ENCODE measurements around the gene PLCB4. TPM values are rescaled to one million over a fixed set of nuclear protein-coding genes. Genes with fewer than 3 reads are reported as not detected.
"Not testable (repeated sequence)": the region's sequence is repeated elsewhere in the genome, so short reads cannot be mapped to it uniquely, and the experiment has no call there.

PLCB4 gene
- total and polyA plus RNA-seq, 3 donors from 2014 or later, result 5.9 to 19.4 (median 15.5) TPM

DNA sequence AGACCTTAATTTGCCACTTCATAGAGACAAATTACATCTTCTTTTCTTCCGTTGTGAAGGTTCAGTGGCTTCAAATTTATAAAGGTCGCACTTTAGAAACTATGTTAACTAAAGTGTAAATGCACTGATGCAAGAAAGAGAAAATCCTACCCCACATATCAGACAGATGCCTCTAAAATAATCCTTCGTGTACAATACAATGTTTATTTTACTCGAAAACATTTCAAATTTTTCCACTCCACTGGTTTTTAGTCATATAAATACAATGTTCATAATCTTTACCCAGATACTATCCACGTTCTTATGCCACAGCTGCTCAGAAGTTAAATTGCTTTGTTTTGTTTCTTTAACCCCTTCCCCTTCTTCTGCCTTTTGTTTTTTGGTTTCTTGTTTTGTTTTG, 305.2 kb downstream of the PLCB4 start:
- Histone ChIP-seq H3K27ac (no peak overlapping the region), H3K36me3 (ENCODE audit: low read depth, missing control alignments) (no peaks in the 10 kb centered on the region), H3K4me1 (no peaks in the 10 kb centered on the region), H3K27me3 (no peaks in the 10 kb centered on the region), H3K9me3 (no peaks in the 10 kb centered on the region), H3K4me3 (no peak overlapping the region)
- DNase-seq, result no peak
- WGBS, 2 donors, result 54 to 73% methylated on average over 5 of the region's 5 CpGs
- TF ChIP-seq, protein P1, sequence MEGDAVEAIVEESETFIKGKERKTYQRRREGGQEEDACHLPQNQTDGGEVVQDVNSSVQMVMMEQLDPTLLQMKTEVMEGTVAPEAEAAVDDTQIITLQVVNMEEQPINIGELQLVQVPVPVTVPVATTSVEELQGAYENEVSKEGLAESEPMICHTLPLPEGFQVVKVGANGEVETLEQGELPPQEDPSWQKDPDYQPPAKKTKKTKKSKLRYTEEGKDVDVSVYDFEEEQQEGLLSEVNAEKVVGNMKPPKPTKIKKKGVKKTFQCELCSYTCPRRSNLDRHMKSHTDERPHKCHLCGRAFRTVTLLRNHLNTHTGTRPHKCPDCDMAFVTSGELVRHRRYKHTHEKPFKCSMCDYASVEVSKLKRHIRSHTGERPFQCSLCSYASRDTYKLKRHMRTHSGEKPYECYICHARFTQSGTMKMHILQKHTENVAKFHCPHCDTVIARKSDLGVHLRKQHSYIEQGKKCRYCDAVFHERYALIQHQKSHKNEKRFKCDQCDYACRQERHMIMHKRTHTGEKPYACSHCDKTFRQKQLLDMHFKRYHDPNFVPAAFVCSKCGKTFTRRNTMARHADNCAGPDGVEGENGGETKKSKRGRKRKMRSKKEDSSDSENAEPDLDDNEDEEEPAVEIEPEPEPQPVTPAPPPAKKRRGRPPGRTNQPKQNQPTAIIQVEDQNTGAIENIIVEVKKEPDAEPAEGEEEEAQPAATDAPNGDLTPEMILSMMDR (IDR thresholded peaks at IDR 0.05), result no peak
- no peak for TF ChIP-seq POLR2A (IDR thresholded peaks at IDR 0.05)
- intact Hi-C loops (cut with DNase I; ENCODE audit: low total_unique reads), result no loop called here

DNA sequence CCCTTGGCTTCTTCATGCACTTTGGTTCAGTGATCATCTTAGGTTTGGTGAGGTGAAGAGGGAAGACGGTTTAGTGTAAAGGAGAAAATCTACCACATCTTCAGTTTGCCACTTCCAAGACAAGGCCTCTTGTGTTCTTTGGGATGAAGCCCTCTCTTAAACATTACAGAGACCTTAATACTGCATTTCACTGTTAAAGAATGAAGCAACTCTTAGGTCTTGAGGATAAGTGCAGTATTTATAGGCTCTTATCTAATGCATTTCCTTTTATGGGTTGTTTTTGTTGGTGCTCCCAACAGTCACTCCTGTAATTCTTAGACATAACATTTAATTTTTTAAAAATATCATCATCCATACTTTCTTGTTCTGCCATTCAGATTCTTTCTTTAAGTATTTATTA, 305.6 kb downstream of the PLCB4 start:
- Histone ChIP-seq H3K27me3 (no peaks in the 10 kb centered on the region), H3K36me3 (ENCODE audit: low read depth, missing control alignments) (no peaks in the 10 kb centered on the region), H3K4me3 (no peak overlapping the region), H3K27ac (no peak overlapping the region), H3K4me1 (no peaks in the 10 kb centered on the region), H3K9me3 (no peaks in the 10 kb centered on the region)
- TF ChIP-seq POLR2A (IDR thresholded peaks at IDR 0.05), result no peak
- TF ChIP-seq, protein P1 (IDR thresholded peaks at IDR 0.05), result no peak
- WGBS, 2 donors, result 87 to 97% methylated on average over 1 of the region's 1 CpG
- no peak for DNase-seq
- intact Hi-C loops (cut with DNase I; ENCODE audit: low total_unique reads), result no loop called here

DNA sequence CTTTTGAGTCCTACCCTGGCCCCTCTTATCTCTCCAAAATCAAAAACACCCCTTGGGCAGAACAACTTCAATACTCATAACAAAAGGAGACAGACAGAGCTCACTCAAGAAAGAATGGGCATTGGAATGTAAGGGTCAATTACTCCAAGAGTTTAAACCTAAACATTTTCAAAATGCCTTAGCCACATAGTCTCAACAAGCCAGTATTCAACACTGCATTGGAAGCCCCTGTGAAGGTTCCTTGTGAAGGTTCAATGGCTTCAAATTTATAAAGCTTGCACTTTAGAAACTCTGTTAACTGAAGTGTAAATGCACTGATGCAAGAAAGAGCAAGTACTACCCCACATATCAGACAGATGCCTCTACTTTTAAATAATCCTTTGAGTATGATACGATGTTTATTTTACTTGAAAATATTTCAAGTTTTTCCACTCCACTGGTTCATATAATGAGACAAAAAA, 306.4 kb downstream of the PLCB4 start:
- H3K27ac ChIP-seq, result no peak overlapping the region
- no peak for DNase-seq
- no peaks in the 10 kb centered on the region for H3K27me3 ChIP-seq
- H3K4me3 ChIP-seq, result no peak overlapping the region
- 65 to 76% methylated on average over 1 of the region's 1 CpG for WGBS, 2 donors
- no peak for TF ChIP-seq POLR2A (IDR thresholded peaks at IDR 0.05)
- TF ChIP-seq, protein P1 (IDR thresholded peaks at IDR 0.05), result no peak
- H3K4me1 ChIP-seq, result no peaks in the 10 kb centered on the region
- no peaks in the 10 kb centered on the region for H3K9me3 ChIP-seq
- intact Hi-C loops (cut with DNase I; ENCODE audit: low total_unique reads), result no loop called here
- H3K36me3 ChIP-seq (ENCODE audit: low read depth, missing control alignments), result no peaks in the 10 kb centered on the region

DNA sequence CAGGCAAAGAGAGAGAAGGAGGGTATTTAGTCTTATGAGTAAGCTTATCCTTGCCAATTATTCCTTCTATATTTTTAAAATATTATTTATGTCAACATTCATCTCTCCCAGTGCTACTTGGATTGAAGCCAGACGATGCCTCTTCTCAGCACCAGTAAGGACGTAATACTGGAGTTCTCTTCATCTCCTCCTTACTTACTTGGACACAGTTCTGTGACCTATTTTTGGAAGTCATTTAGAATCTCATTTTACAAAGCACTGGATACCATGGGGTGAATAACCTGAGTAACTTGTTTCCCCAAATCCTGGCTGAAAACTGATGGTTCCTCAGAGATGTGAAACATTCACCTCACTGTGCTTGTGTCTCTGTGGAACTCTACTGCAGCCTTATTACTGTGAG, 308.1 kb downstream of the PLCB4 start:
- Histone ChIP-seq H3K9me3 (no peaks in the 10 kb centered on the region), H3K27ac (no peak overlapping the region), H3K36me3 (ENCODE audit: low read depth, missing control alignments) (no peaks in the 10 kb centered on the region), H3K27me3 (no peaks in the 10 kb centered on the region), H3K4me3 (no peak overlapping the region), H3K4me1 (no peaks in the 10 kb centered on the region)
- intact Hi-C loops (cut with DNase I; ENCODE audit: low total_unique reads), result no loop called here
- WGBS, 2 donors, result 70 to 92% methylated on average over 2 of the region's 2 CpGs
- DNase-seq, result no peak
- TF ChIP-seq, protein P1 (IDR thresholded peaks at IDR 0.05), result no peak
- TF ChIP-seq POLR2A (IDR thresholded peaks at IDR 0.05), result no peak

DNA sequence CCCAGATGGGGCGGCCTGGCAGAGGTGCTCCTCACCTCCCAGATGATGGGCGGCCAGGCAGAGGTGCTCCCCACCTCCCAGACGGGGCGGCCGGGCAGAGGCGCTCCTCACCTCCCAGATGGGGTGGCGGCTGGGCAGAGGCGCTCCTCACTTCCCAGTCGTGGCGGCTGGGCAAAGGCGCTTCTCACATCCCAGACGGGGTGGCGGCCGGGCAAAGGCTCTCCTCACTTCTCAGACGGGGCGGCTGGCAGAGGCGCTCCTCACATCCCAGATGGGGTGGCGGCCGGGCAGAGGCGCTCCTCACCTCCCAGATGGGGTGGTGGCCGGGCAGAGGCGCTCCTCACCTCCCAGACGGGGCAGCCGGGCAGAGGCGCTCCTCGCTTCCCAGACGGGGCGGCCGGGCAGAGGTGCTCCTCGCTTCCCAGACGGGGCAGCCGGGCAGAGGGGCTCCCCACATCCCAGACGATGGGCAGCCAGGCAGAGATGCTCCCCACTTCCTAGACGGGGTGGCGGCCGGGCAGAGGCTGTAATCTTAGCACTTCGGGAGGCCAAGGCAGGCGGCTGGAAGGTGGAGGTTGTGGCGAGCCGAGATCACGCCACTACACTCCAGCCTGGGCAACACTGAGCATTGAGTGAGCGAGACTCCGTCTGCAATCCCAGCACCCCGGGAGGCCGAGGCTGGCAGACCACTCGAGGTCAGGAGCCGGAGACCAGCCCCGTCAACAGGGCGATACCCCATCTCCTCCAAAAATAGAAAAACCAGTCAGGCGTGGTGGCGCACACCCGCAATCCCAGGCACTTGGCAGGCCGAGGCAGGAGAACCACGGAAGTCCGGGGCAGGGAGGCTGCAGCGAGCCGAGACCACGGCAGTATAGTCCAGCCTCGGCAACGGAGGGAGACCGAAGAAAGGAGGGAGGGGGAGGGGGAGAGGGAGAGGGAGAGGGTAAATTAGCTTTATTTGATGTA, 316.7 kb downstream of the PLCB4 start:
- intact Hi-C loops (cut with DNase I; ENCODE audit: low total_unique reads); H3K27me3 ChIP-seq; H3K27ac ChIP-seq; H3K4me3 ChIP-seq; DNase-seq; H3K36me3 ChIP-seq (ENCODE audit: low read depth, missing control alignments); H3K9me3 ChIP-seq; H3K4me1 ChIP-seq: not testable (repeated sequence)
- 95 to 96% methylated on average over 52 to 57 of the region's 61 CpGs for WGBS, 2 donors

Data from testis (tissue), 3 donors.